RWPE2 (cell line): ENCODE results near the gene SBK1.
"Not testable (repeated sequence)": the region's sequence is repeated elsewhere in the genome, so short reads cannot be mapped to it uniquely, and the experiment has no call there.

ENCODE experiments used
- ATAC-seq: fragments of 200-7000 bp; cut with Tn5 transposase; 3 replicates; pipeline ENCODE4 v1.9.1; 2021; ENCODE audit warnings: low read depth
- DNase-seq: peaks from one replicate; pipeline ENCODE4 v3.0.0-alpha.2; 2020; ENCODE audit warnings: low spot score
- H3K27ac ChIP-seq: fragments of 450-650 bp; 2 replicates; pipeline ENCODE4 v1.5.1; 2017; ENCODE audit warnings: mild to moderate bottlenecking; ENCODE audit not compliant: poor library complexity, severe bottlenecking
- H3K27me3 ChIP-seq: fragments of 250-450 bp; sonication (Bioruptor Pico); 2 replicates; pipeline ENCODE4 v1.5.1; 2021; ENCODE audit warnings: mild to moderate bottlenecking, moderate library complexity; ENCODE audit not compliant: insufficient read depth, poor library complexity, severe bottlenecking
- H3K36me3 ChIP-seq: fragments of 250-450 bp; sonication (Bioruptor Pico); 2 replicates; pipeline ENCODE4 v1.5.1; 2020; ENCODE audit warnings: low read depth, mild to moderate bottlenecking, moderate library complexity
- H3K4me1 ChIP-seq: fragments of 250-450 bp; sonication (Bioruptor Pico); 2 replicates; pipeline ENCODE4 v1.5.1; 2021; ENCODE audit warnings: mild to moderate bottlenecking, moderate library complexity; ENCODE audit not compliant: insufficient read depth, poor library complexity, severe bottlenecking
- H3K4me3 ChIP-seq: fragments of 250-450 bp; sonication (Bioruptor Pico); 2 replicates; pipeline ENCODE4 v1.5.1; 2021; ENCODE audit warnings: mild to moderate bottlenecking, moderate library complexity; ENCODE audit not compliant: severe bottlenecking
- H3K9me3 ChIP-seq: fragments of 250-450 bp; sonication (Bioruptor Pico); 2 replicates; pipeline ENCODE4 v1.5.1; 2021; ENCODE audit warnings: mild to moderate bottlenecking, moderate library complexity; ENCODE audit not compliant: severe bottlenecking
- TF ChIP-seq, protein P1 (sequence below): fragments of 450-650 bp; IDR thresholded peaks from one replicate; pipeline ENCODE4 v1.5.1; 2017; ENCODE audit warnings: mild to moderate bottlenecking, moderate library complexity; ENCODE audit not compliant: poor library complexity, severe bottlenecking

SBK1 gene

DNA sequence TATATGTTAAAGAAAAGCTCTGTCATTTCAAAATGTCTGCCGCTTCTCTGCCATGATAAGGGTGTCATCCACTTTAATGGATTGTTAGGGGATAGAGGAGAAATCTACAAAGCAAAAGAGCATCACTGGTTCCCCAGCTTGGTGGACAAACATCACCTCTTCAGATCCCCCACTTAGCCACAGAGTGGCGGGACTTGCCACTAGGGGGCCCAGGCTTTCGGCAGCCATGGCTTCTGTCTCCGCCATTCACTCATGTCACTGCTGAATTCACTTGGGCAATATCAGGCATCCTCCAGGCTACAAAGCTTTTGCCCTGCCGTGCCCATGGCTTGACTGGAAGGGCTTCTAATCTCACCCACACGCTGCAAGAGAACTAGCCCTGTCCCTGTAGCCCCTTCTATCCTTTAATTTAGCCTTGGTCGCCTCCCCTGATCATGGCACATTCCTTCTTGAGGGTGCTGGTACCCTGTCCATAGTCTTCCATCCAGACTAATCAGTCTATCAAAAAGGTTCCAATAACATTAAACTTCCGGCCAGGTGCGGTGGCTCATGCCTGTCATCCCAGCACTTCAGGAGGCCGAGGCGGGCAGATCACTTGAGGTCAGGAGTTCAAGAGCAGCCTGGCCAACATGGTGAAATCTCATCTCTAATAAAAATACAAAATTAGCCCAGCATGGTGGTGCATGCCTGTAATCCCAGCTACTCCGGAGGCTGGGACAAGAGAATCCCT is 34.7 kb downstream of the SBK1 start:
- Histone ChIP-seq H3K4me1 (no peaks in the 10 kb centered on the region), H3K27me3 (no peaks in the 10 kb centered on the region), H3K36me3 (no peaks in the 10 kb centered on the region), H3K4me3 (no peak overlapping the region), H3K27ac (no peak overlapping the region), H3K9me3 (no peaks in the 10 kb centered on the region)
- DNase-seq (no peak), ATAC-seq (peak; percentile 62; the same call in 2 of the 3 replicates)
- TF ChIP-seq, protein P1, sequence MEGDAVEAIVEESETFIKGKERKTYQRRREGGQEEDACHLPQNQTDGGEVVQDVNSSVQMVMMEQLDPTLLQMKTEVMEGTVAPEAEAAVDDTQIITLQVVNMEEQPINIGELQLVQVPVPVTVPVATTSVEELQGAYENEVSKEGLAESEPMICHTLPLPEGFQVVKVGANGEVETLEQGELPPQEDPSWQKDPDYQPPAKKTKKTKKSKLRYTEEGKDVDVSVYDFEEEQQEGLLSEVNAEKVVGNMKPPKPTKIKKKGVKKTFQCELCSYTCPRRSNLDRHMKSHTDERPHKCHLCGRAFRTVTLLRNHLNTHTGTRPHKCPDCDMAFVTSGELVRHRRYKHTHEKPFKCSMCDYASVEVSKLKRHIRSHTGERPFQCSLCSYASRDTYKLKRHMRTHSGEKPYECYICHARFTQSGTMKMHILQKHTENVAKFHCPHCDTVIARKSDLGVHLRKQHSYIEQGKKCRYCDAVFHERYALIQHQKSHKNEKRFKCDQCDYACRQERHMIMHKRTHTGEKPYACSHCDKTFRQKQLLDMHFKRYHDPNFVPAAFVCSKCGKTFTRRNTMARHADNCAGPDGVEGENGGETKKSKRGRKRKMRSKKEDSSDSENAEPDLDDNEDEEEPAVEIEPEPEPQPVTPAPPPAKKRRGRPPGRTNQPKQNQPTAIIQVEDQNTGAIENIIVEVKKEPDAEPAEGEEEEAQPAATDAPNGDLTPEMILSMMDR, result peak; percentile 62

DNA sequence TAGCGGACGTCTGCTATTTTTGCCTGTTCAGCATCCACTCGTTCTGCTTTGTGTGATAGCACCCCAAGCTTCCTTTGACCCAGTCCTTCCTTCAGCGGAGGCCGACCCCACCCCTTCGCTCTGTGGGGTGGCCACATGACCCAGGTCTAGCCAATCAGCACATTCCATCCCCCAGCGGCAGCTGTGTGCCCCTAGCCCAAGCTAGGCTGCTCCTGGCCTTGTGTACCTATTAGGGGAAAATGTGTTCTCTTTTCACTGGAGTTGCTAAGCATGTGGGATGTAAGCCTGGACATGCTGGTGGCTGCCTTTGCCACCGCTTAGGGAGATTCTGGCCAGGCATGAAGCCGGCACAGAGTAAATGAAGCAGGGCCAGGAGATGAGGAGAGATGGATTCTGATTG is 37.9 kb downstream of the SBK1 start:
- H3K27ac ChIP-seq, H3K4me1 ChIP-seq, H3K4me3 ChIP-seq, DNase-seq, H3K27me3 ChIP-seq, H3K36me3 ChIP-seq, H3K9me3 ChIP-seq: not testable (repeated sequence)
- 0 out of 3 replicates have a peak, but pooled peaks have one; percentile 27 for ATAC-seq

GRCh38 chr16:28330981-28331380 is 38.7 kb downstream of the SBK1 start:
- H3K36me3 ChIP-seq, H3K9me3 ChIP-seq, ATAC-seq, H3K27ac ChIP-seq, DNase-seq, H3K4me3 ChIP-seq, H3K4me1 ChIP-seq, H3K27me3 ChIP-seq: not testable (repeated sequence)

DNA sequence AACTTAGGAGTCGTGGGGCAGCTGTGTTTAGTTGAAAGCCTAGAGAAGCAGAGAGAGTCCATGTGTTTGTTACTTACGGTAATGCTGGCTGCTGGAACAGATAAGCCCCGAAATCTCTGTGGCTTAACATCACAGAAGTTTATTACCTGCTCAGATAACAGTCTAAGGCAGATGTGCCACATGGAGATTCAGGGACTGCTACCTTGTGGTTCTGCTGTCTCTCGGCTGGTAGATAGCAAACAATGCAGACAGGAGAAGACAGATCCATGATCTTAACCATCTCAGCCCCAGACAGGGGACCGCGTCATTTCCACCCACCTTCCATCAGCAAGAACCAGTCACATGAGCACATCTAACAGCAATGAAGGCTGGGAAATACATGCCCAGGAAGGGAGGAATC is 40.3 kb downstream of the SBK1 start:
- not testable (repeated sequence) for H3K4me1 ChIP-seq, H3K27ac ChIP-seq, ATAC-seq, H3K27me3 ChIP-seq, DNase-seq, H3K4me3 ChIP-seq, H3K9me3 ChIP-seq, H3K36me3 ChIP-seq

DNA sequence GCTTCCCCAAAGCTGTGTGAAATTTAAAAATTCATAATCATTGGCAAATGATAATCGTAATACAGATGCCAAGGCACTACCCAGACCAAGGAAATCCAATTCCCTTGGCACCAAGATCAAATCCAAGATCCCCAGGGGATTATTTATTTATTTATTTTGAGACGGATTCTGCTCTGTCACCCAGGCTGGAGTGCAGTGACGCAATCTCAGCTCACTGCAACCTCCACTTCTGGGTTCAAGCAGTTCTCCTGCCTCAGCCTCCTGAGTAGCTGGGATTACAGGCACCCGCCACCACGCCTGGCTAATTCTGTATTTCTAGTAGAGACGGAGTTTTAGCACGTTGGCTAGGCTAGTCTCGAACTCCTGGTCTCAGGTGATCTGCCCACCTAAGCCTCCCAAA is 43.4 kb downstream of the SBK1 start:
- H3K9me3 ChIP-seq, H3K27me3 ChIP-seq, H3K36me3 ChIP-seq, H3K4me3 ChIP-seq, H3K4me1 ChIP-seq, DNase-seq, ATAC-seq, H3K27ac ChIP-seq: not testable (repeated sequence)

DNA sequence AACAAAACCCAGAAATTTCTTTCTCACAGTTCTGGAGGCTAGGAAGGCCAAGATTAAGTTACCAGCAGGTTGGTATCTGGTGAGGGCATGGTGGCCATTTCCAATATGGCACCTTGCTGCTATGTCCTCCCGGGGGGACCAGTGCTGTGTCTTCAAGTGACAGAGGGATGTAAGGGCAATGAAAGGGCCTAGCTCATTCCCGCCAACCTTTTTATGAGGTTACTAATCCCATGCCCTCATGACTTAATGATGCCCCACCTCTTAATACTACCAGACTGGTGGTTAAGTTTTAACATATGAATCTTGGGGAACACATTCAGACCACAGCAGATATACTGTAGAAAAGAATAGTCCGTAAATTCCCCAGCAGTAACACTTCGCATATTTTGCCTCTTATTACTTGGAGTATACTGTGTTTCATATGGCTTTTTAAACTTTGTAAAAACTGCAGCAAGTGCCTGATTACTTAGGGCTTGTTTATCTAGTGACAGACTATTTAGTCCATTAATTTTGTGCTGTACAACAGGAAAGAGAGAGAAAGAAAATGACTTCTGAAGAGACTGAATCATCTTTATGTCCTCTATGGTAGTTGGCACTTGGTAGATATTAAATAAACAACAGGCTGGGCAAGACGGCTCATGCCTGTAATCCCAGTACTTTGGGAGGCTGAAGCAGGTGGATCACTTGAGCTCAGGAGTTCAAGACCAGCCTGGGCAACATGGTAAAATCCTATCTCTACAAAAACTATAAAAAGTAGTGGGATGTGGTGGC is 44.8 kb downstream of the SBK1 start:
- not testable (repeated sequence) for DNase-seq, H3K27ac ChIP-seq, H3K4me3 ChIP-seq, H3K36me3 ChIP-seq, H3K9me3 ChIP-seq, H3K4me1 ChIP-seq, H3K27me3 ChIP-seq
- ATAC-seq, result peak; percentile 36

- not testable (repeated sequence) for H3K36me3 ChIP-seq, H3K27me3 ChIP-seq, H3K27ac ChIP-seq, H3K4me1 ChIP-seq, H3K9me3 ChIP-seq, H3K4me3 ChIP-seq, DNase-seq, ATAC-seq
Observed at GRCh38 chr16:28338230-28338629, 45.9 kb downstream of the SBK1 start.

DNA sequence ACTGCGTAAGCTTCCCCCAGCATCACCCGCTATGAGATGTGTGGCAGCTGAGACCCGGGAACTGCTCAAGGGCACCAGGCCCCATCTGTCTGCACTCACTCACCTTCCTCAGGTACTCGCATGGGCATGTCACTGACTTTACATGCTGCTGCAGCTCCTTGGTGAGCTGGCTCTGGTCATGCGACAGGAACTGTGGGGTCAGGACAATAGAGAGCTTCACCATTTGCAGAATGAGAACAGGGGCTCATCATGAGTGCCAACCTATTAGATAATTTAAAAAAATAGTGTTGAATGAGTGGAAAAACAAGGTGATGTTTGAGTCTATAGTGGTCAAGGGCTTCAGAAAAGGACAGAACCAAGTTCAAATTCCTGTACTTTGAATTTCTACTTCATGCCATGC is 70.3 kb downstream of the SBK1 start:
- DNase-seq, H3K27ac ChIP-seq, H3K36me3 ChIP-seq, H3K27me3 ChIP-seq, H3K4me3 ChIP-seq, H3K4me1 ChIP-seq, H3K9me3 ChIP-seq, ATAC-seq: not testable (repeated sequence)

GRCh38 chr16:28363408-28363807 is 71.1 kb downstream of the SBK1 start, which contains the start of gene NPIPB6:
TSS of gene NPIPB6 (minus strand) at chr16:28363508. CDS start at chr16:28362822, 686 bp downstream.
- H3K4me3 ChIP-seq, DNase-seq, H3K9me3 ChIP-seq, H3K27ac ChIP-seq, H3K27me3 ChIP-seq, ATAC-seq, H3K36me3 ChIP-seq, H3K4me1 ChIP-seq: not testable (repeated sequence)

- H3K27ac ChIP-seq, H3K36me3 ChIP-seq, H3K27me3 ChIP-seq, H3K4me3 ChIP-seq, DNase-seq, H3K4me1 ChIP-seq, H3K9me3 ChIP-seq: not testable (repeated sequence)
- peak; percentile 94 for ATAC-seq
Observed at GRCh38 chr16:28364268-28365173, 72.2 kb downstream of the SBK1 start.
